NCI-H460 (cell line): Measurements from ENCODE around the gene MEGF6. TPM values are rescaled to one million over a fixed set of nuclear protein-coding genes. Genes with fewer than 3 reads are reported as not detected.
A peak's percentile ranks its signal among the peaks of the same experiment; 100 is the strongest.

Experiments used
- DNase-seq: peaks from one replicate; pipeline ENCODE4 v3.0.0-alpha.2; 2016; ENCODE audit warnings: low read depth; ENCODE audit errors: extremely low read depth
- total RNA-seq: library from RNA; depleted of rRNA; stranded (reverse); fragments of >200 nt; shearing (Covaris generic); gene quantifications from 2 replicates; pipeline ENCODE4 v1.2.3, GENCODE V29; 2014

The MEGF6 gene
- total RNA-seq, 1 experiment from 2014 or later, result 5.7 TPM

DNA sequence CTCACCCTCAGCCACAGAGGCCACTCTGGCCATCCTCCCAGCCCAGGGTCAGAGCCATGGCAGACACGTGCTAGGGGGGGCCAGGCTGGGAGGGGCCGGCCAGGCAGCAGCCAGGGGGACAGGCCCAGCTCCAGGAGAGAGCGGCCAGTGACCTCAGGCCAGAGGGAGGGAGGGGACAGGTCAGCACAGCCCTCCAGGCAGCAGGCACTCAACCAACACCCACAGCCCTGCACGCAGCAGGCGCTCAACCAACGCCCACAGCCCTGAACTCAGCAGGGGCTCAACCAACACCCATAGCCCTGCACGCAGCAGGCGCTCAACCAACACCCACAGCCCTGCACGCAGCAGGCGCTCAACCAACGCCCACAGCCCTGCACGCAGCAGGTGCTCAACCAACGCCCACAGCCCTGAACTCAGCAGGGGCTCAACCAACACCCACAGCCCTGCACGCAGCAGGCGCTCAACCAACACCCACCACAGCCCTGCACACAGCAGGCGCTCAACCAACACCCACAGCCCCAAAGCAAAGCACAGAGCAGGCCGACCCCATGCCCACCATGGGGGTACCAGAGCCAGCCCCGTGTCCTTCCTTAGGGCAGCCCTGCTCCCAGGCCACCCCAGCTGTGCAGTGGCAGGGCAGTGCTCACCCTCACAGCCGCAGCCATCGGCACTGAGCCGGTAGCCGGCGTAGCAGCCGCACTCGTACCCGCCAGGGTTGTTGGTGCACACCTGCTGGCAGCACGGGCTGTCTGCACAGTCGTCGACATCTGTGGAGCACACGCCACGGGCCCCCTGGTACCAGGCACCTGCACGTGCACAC is 101.0 kb downstream of the MEGF6 start:
- no peak for DNase-seq

DNA sequence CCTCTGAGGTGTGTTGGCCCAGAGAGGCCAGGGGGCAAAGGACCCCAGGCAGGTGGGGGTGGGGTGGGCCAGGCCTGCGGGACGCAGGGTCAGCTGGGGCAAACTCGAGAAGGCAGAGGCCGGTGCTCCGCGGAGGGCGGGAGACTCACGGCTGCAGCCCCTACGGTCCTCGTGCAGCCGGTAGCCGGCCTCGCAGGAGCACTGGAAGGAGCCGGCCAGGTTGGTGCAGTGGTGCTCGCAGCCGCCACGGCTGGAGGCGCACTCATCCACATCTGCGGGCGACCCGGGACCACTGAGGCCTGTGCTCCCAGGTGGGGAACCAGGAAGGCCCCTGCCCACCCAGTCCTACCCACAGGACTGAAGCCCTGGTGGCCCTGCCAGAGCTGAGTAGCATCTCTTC is 101.6 kb downstream of the MEGF6 start:
- DNase-seq, result no peak

DNA sequence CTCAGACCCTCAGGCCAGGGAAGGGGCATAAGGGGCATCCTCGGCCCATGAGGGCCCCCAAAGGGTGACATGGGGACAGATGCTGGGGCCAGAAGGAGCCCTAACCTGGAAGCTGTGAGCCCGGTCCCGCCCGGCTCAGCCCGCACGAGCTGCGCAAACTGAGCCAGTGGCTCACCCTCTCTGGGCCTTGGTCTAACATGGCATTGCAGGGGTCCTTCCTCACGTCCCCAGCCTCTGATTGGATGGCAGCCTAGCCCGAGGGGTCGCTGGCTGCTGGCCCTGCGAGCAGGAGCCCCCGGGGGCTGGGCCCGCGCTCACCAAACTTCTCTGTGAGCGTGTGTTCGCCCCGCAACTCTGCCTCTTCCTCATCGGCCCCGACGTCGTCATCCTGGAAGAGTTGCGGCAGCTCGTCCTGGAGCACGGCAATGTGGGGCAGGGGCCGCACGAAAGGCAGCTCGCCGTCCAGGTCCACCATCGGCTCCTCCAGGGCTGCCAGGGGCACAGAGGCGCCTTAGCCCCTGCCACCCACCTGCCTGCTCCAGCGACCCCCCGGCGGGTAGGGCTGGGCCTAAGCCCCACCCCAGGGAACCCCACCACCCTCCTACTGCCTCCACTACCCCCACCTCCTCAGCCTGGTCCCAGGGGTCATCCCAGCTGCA is 102.4 kb downstream of the MEGF6 start:
- no peak for DNase-seq

GRCh38 chr1:3507636-3508275 is 103.6 kb downstream of the MEGF6 start:
- no peak for DNase-seq

- DNase-seq, result no peak
These were observed 104.4 kb downstream of the MEGF6 start for GRCh38 chr1:3506943-3507342.

- DNase-seq, result no peak
These were observed 105.3 kb downstream of the MEGF6 start for GRCh38 chr1:3506041-3506440.

DNA sequence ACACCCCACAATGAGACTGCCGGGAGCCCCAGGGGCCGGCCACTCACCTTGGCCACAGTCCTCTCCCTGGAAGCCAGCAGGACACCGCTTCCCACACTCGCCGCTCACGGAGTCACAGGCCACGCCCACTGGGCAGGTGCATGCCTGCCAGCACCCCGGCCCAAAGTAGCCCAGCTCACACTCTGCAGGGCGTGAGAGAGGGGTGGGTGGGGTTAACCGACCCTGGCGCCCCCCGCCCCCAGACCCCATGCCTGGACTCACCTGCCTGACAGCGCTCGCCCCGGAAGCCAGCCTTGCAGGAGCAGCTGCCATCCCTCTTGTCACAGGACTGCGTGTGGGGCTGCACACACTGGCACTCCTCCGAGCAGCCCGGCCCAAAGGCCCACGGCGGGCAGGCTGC is 106.1 kb downstream of the MEGF6 start:
- no peak for DNase-seq

GRCh38 chr1:3504822-3505153 is 106.5 kb downstream of the MEGF6 start:
- no peak for DNase-seq

GRCh38 chr1:3504151-3504821 is 107.0 kb downstream of the MEGF6 start:
- DNase-seq, result peak; percentile 76

DNA sequence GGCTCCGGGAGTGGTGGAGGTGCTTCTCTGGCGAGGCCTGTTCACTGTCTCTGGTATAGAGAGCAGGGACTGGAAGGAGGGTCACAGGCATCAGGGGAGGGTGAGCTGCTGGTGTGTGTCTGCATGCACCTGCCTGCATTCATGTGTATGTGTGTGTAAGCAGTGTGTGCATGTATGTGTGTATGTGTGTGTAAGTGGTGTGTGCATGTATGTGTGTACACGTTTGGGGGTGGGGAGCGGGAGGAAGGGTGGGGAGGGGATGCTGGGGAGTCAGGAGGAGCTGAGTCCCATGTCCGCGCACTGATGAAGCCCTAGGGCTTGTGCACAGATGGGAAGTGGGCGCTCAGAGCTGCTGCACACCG is 107.8 kb downstream of the MEGF6 start:
- DNase-seq, result no peak

DNA sequence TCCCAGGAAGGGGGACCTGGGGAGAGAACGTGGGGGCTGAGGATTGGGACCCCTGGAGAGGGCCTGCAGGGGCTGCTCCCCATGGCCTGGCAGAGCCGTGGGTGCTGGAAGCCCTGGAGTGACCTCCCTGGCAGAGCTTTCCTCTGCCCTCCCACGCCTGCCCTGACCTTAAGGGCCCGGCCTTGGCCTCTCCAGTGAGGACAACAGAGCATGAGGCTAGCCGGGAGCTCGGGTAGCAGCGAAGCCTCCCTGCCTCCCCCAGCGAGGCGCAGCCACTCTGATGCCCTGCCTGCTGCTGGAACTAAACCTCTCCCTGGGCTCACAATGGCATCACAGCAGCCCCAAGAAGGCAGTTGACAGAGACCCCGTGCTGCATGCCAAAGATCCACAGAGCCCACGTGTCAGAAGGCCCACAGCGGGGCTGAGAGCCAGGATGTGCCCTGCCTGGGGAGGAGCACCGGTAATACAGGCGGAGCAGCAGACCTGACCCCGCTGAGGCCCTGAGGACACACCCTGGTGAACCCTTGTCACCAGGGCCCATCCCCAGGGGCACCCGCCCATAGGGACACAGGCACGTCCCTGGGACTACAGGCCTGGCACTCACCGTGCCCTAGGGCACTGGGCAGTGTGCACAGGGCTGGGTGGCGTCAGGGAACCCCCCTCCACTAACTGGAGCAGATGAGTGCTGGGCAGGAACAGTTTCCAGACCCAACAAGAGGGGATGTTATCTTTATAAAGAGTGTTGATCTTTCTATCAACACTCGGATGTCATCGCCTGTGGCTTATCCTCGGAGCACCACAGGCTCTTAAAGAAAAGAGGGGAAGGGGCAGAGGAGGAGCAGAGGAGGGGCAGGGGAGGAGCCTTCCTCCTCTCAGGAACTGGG is 108.4 kb downstream of the MEGF6 start:
- no peak for DNase-seq

GRCh38 chr1:3501856-3502640 is 109.3 kb downstream of the MEGF6 start:
- peak; percentile 46 for DNase-seq

- DNase-seq, result no peak
These were observed 109.9 kb downstream of the MEGF6 start for GRCh38 chr1:3501437-3501836.

- DNase-seq, result no peak
These were observed 111.0 kb downstream of the MEGF6 start for GRCh38 chr1:3500265-3500835.

- no peak for DNase-seq
These were observed 111.7 kb downstream of the MEGF6 start for GRCh38 chr1:3499611-3500010.

GRCh38 chr1:3498986-3499385 is 112.3 kb downstream of the MEGF6 start:
- DNase-seq, result no peak

GRCh38 chr1:3498246-3498930 is 112.9 kb downstream of the MEGF6 start:
- no peak for DNase-seq

DNA sequence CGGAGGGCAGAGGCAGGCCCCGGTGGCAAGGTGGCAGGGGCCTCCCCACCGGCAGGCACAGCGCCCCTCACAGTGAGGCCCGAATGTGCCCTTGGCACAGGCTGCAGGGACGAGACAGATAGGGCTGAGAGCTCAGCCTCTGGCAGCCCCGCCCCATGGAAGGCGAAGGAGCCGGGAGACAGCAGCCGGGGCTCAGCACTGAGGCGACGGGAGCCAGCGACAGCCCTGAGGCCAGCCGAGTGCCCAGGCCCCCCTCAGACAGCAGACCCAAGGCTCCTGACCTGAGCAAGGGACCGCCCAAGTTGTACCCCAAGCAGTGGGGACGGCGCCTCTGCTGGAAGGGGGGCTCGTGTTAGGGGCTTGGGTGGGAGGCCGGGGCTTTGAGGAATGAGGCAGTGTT is 113.8 kb downstream of the MEGF6 start:
- no peak for DNase-seq

DNA sequence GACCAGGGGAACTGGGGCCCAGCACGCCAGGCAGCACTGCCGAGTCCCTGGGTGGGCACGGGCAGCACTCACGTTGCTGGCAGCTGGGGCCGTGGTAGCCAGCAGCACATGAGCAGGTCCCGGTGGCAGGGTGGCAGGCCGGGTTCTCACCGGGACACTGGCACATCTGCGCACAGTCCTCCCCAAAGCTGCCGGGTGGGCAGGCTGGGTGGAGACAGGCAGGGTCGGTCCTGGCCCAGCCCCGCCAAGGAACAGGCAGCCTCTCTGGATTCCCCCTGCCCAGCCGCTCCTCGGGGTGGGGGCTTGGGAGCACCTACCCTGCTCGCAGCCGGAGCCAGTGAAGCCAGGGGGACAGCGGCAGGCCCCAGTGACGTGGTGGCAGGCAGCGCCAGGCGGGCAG is 114.4 kb downstream of the MEGF6 start:
- DNase-seq, result no peak
